Measurements from ENCODE around the gene LIF.
"Not testable (repeated sequence)": the region's sequence is repeated elsewhere in the genome, so short reads cannot be mapped to it uniquely, and the experiment has no call there.

LIF gene

GRCh38 chr22:30216710-30217109, 29.8 kb downstream of the LIF start:
- no peak overlapping the region for H3K27ac ChIP-seq (ENCODE audit: extremely low read depth, low read depth, low read length)
- H3K36me3 ChIP-seq (ENCODE audit: control insufficient read depth in 2 of 2, insufficient read depth in 1 of 2, low read length in 2 of 2) = no peaks in the 10 kb centered on the region
- no peaks in the 10 kb centered on the region for H3K9me3 ChIP-seq (ENCODE audit: control insufficient read depth, insufficient read depth, low read depth, low read length)
- TF ChIP-seq SP7 (tag by site-specific recombination; IDR thresholded peaks at IDR 0.05) = no peak
- TF ChIP-seq ZNF555 (tag by site-specific recombination; conservative IDR thresholded peaks at IDR 0.05) = no peak
- no peak for TF ChIP-seq SP3 (tag by site-specific recombination; IDR thresholded peaks at IDR 0.05)
- no peak for TF ChIP-seq YY1 (tag by site-specific recombination; IDR thresholded peaks at IDR 0.05)
- TF ChIP-seq ZBTB8A (tag by site-specific recombination; IDR thresholded peaks at IDR 0.05) = no peak
- TF ChIP-seq ZNF114 (tag by site-specific recombination; IDR thresholded peaks at IDR 0.05) = no peak
- no peak for TF ChIP-seq ZNF792 (tag by site-specific recombination; IDR thresholded peaks at IDR 0.05)
- TF ChIP-seq KLF16 (tag by site-specific recombination; IDR thresholded peaks at IDR 0.05) = no peak
- no peak for TF ChIP-seq ZNF571 (tag by site-specific recombination; IDR thresholded peaks at IDR 0.05)
- no peak for TF ChIP-seq ZBTB44 (tag by site-specific recombination; IDR thresholded peaks at IDR 0.05)
- TF ChIP-seq ZNF350 (tag by site-specific recombination; IDR thresholded peaks at IDR 0.05) = no peak
- no peak for TF ChIP-seq ZEB2 (tag by site-specific recombination; IDR thresholded peaks at IDR 0.05)
- no peak for TF ChIP-seq ZNF704 (tag by site-specific recombination; IDR thresholded peaks at IDR 0.05)
- no peak for TF ChIP-seq ZNF610 (tag by site-specific recombination; IDR thresholded peaks at IDR 0.05; ENCODE audit: borderline replicate concordance)
- TF ChIP-seq BCL11A (tag by site-specific recombination; IDR thresholded peaks at IDR 0.05; ENCODE audit: low read depth) = no peak
- no peak for TF ChIP-seq TCF7L2 (IDR thresholded peaks at IDR 0.05; ENCODE audit: borderline replicate concordance, low read depth, low read length)
- no peak for TF ChIP-seq BCL11B (tag by site-specific recombination; IDR thresholded peaks at IDR 0.05; ENCODE audit: low read depth)
- no peak for TF ChIP-seq KLF10 (tag by site-specific recombination; IDR thresholded peaks at IDR 0.05)
- no peak for TF ChIP-seq ZFP41 (tag by site-specific recombination; IDR thresholded peaks at IDR 0.05; ENCODE audit: borderline replicate concordance)
- CTCF ChIA-PET = no interaction called here
- H3K4me3 ChIP-seq (ENCODE audit: low read depth, low read length) = no peak overlapping the region
- POLR2A ChIA-PET = no interaction called here
- no peaks in the 10 kb centered on the region for H3K4me1 ChIP-seq (ENCODE audit: control insufficient read depth, insufficient read depth, low read length)

GRCh38 chr22:30216272-30216671, 30.3 kb downstream of the LIF start:
- CTCF ChIA-PET; H3K4me3 ChIP-seq (ENCODE audit: low read depth, low read length); H3K27ac ChIP-seq (ENCODE audit: extremely low read depth, low read depth, low read length); H3K4me1 ChIP-seq (ENCODE audit: control insufficient read depth, insufficient read depth, low read length); H3K9me3 ChIP-seq (ENCODE audit: control insufficient read depth, insufficient read depth, low read depth, low read length); POLR2A ChIA-PET; H3K36me3 ChIP-seq (ENCODE audit: control insufficient read depth in 2 of 2, insufficient read depth in 1 of 2, low read length in 2 of 2): not testable (repeated sequence)
- peak; percentile 68 for TF ChIP-seq ZNF121 (tag by site-specific recombination; IDR thresholded peaks at IDR 0.05)

GRCh38 chr22:30214703-30215407, 31.7 kb downstream of the LIF start:
- H3K4me1 ChIP-seq (ENCODE audit: control insufficient read depth, insufficient read depth, low read length) = no peaks in the 10 kb centered on the region
- TF ChIP-seq ZNF394 (tag by site-specific recombination; IDR thresholded peaks at IDR 0.05; ENCODE audit: borderline replicate concordance) = no peak
- TF ChIP-seq PBX3 (CRISPR knock-in tag; IDR thresholded peaks at IDR 0.05) = no peak
- TF ChIP-seq GLIS1 (tag by site-specific recombination; IDR thresholded peaks at IDR 0.05) = peak; percentile 39; the same call in 1 of the 2 replicates
- TF ChIP-seq ZIC2 (tag by site-specific recombination; IDR thresholded peaks at IDR 0.05) = no peak
- TF ChIP-seq KLF1 (tag by site-specific recombination; IDR thresholded peaks at IDR 0.05) = no peak
- H3K36me3 ChIP-seq (ENCODE audit: control insufficient read depth in 2 of 2, insufficient read depth in 1 of 2, low read length in 2 of 2) = no peaks in the 10 kb centered on the region
- CTCF ChIA-PET = interaction anchor here (0.5 to 2.0 kb wide), 8 partner anchors 9 to 125 kb away, joined by 3 to 8 read pairs (median 3); no protein-coding TSS in a partner anchor
- H3K9me3 ChIP-seq (ENCODE audit: control insufficient read depth, insufficient read depth, low read depth, low read length) = no peaks in the 10 kb centered on the region
- POLR2A ChIA-PET = interaction anchor here (0.5 kb wide), 1 partner anchor 1531 kb away, joined by 3 read pairs; no protein-coding TSS in a partner anchor
- no peak overlapping the region for H3K27ac ChIP-seq (ENCODE audit: extremely low read depth, low read depth, low read length)
- H3K4me3 ChIP-seq (ENCODE audit: low read depth, low read length) = no peak overlapping the region

All from HEK293 (cell line).